Thoracic aorta (tissue), 2 donors: Measurements from ENCODE around the gene FNDC3B. TPM values are rescaled to one million over a fixed set of nuclear protein-coding genes. Genes with fewer than 3 reads are reported as not detected.
"Not testable (repeated sequence)": the region's sequence is repeated elsewhere in the genome, so short reads cannot be mapped to it uniquely, and the experiment has no call there.

Experiments used
- ATAC-seq: fragments of 150-250 bp; one replicate; pipeline ENCODE4 v1.8.0; 2017; ENCODE audit warnings: low read depth; ENCODE audit not compliant: insufficient number of reproducible peaks, low FRiP score
- DNase-seq: peaks from one replicate; pipeline ENCODE4 v3.0.0-alpha.2; 2020; ENCODE audit warnings: low spot score
- H3K27ac ChIP-seq, 2 donors: fragments of 200-600 bp; sonication (generic); 1 replicate in 1 of 2; 2 replicates in 1 of 2; pipeline ENCODE4 v1.5.1; 2016; ENCODE audit warnings: mild to moderate bottlenecking in 2 of 2, moderate library complexity in 2 of 2
- H3K27me3 ChIP-seq: fragments of 200-600 bp; sonication (generic); replicated peaks from 2 replicates; pipeline ENCODE4 v1.6.0; 2016; ENCODE audit warnings: mild to moderate bottlenecking; ENCODE audit not compliant: insufficient read depth
- H3K36me3 ChIP-seq: fragments of 200-600 bp; sonication (generic); one replicate; pipeline ENCODE4 v1.5.1; 2016
- H3K4me1 ChIP-seq, 2 donors: fragments of 200-600 bp; sonication (generic); 1 replicate in 1 of 2; 2 replicates in 1 of 2; pipeline versions ENCODE4 v1.5.1 to v1.6.0; 2016; ENCODE audit warnings: low read depth in 2 of 2, mild to moderate bottlenecking in 1 of 2; ENCODE audit not compliant: control insufficient read depth in 1 of 2
- H3K4me3 ChIP-seq: fragments of 200-600 bp; sonication (generic); 2 replicates; pipeline ENCODE4 v1.5.1; 2016; ENCODE audit warnings: mild to moderate bottlenecking
- H3K9me3 ChIP-seq: fragments of 200-600 bp; sonication (generic); 2 replicates; pipeline ENCODE4 v1.5.1; 2016
- total RNA-seq, 2 donors: library from RNA; depleted of rRNA; stranded (reverse); fragments of >200 nt; gene quantifications; one replicate each; pipeline versions ENCODE4 v1.1.0 to v1.2.3, GENCODE V29; 2016
- TF ChIP-seq, protein P1 (sequence below): fragments of 200-600 bp; sonication (generic); IDR thresholded peaks from one replicate; pipeline ENCODE4 v1.5.1; 2019; ENCODE audit warnings: antibody characterized with exemption

The FNDC3B gene
- total RNA-seq, 2 donors from 2014 or later: 113 to 163 TPM

DNA sequence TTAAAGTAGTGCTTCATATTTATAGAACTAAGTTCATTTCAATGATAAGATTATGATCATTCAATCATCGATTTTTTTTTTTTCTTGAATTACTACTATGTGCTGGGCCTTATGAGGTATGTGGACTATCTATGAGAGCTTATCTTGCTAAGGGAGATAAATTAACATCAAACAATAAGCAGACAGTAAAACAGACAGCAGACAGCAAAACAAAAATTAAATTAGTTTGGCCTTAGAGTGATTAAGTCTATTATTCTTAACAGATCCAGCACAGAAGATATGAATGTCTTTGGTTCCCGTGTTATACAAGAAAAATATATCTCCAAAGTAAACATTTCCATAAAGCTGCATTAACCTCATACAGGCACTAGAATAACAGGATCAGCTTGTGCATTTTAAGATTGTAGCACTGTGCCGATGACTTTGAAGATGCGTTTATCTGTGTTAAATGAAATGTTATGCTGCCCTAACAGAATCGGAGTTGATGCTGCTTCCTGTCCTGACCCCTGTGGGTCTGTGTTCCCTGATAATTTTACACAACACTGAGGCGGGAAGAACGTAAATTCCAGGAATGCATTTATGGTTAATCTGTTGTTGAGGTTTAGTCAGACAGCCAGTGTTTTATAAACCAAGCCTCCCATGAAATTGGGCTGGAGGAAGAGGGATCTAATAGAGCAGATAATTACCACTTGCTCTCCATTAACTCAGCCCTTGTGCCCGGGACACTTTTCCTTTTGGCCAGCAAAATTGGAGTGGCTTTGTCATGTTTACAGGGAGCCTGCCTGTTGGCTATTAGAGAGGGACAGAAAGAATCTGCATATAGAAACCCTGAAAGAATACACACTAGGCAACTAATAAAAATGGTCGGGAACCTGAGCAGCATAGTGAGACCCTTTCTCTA lies 328.1 kb downstream of the FNDC3B start:
- no peak overlapping the region for H3K4me3 ChIP-seq
- no peak overlapping the region for H3K27ac ChIP-seq
- peaks cover 0 to 6% of the 10 kb centered on the region in 2 donors for H3K4me1 ChIP-seq
- ATAC-seq (no peak), DNase-seq (no peak)
- TF ChIP-seq, protein P1, sequence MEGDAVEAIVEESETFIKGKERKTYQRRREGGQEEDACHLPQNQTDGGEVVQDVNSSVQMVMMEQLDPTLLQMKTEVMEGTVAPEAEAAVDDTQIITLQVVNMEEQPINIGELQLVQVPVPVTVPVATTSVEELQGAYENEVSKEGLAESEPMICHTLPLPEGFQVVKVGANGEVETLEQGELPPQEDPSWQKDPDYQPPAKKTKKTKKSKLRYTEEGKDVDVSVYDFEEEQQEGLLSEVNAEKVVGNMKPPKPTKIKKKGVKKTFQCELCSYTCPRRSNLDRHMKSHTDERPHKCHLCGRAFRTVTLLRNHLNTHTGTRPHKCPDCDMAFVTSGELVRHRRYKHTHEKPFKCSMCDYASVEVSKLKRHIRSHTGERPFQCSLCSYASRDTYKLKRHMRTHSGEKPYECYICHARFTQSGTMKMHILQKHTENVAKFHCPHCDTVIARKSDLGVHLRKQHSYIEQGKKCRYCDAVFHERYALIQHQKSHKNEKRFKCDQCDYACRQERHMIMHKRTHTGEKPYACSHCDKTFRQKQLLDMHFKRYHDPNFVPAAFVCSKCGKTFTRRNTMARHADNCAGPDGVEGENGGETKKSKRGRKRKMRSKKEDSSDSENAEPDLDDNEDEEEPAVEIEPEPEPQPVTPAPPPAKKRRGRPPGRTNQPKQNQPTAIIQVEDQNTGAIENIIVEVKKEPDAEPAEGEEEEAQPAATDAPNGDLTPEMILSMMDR: no peak
- H3K27me3 ChIP-seq: no peaks in the 10 kb centered on the region
- peaks cover 15% of the 10 kb centered on the region for H3K36me3 ChIP-seq
- no peaks in the 10 kb centered on the region for H3K9me3 ChIP-seq

DNA sequence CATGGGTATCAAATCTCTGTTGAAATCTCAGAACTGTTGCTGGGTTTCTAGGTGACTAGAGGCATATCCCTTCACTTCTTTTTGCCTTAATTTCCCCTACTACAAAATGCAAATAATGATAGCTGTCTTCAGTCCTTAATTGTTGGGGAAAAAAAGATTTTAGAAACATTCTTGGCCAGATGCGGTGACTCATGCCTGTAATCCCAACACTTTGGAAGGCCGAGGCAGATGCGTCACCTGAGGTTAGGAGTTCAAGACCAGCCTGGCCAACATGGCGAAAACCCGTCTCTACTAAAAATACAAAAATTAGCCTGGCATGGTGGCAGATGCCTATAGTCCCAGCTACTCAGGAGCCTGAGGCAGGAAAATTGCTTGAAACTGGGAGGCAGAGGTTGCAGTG lies 329.2 kb downstream of the FNDC3B start:
- H3K4me1 ChIP-seq, DNase-seq, ATAC-seq, H3K4me3 ChIP-seq, H3K27ac ChIP-seq, H3K9me3 ChIP-seq, H3K27me3 ChIP-seq, H3K36me3 ChIP-seq: not testable (repeated sequence)

DNA sequence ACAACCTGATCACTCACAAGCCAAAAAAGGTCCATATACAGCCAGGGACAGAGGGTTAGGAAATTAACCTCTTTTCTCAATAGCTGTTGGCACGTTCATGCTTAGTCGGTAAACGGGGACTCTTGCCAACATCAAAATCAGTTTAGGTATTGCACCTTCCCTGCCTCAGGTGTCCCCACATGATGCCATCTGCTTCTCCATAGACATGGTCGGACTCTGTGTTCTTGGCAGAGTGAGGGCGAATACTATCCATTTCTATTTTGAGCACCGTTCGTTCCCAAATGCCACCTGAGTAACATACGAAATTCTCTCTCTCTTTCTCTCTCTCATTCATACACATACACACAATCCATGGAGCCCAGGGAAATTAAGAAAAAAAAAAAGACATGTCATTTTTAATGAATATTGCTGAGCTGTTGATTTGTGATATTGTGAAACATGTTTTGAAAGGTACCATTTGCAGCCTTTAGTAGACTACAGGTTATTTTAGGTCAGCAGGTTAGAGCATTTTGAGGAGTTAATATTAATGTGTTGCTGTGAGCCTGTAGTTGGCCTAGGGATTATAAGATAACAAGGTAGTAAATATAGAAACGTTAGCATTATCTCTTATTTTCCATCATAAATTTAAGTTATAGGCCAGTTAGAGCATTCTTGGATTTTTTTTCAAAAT lies 330.3 kb downstream of the FNDC3B start:
- ATAC-seq (no peak), DNase-seq (no peak)
- Histone ChIP-seq H3K27ac (no peak overlapping the region), H3K27me3 (no peaks in the 10 kb centered on the region), H3K4me3 (no peak overlapping the region), H3K36me3 (peaks cover 3% of the 10 kb centered on the region), H3K9me3 (no peaks in the 10 kb centered on the region), H3K4me1 (peaks cover 0 to 6% of the 10 kb centered on the region in 2 donors)
- TF ChIP-seq, protein P1: no peak

DNA sequence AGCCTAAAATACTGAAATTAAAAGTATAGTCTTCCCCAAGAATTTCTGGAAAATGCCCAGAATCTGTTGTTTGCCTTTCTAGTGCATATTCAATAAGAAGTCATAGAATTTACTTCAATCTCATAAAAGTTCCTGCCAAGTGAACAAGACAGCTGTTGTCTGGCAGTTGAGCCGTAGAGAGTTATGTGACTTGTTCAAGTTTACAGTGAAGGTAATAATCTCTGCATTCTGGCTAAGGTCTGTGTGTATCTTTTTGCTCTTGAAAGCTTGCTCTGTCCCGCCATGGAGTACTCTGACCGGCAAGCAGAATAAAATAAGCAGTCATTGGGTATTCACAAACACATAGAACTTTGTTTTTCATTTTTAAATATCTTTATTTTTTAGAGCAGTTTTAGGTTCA lies 331.0 kb downstream of the FNDC3B start:
- TF ChIP-seq, protein P1: no peak
- Histone ChIP-seq H3K9me3 (no peaks in the 10 kb centered on the region), H3K4me1 (peaks cover 0 to 6% of the 10 kb centered on the region in 2 donors), H3K36me3 (peaks cover 3% of the 10 kb centered on the region), H3K27me3 (no peaks in the 10 kb centered on the region), H3K27ac (no peak overlapping the region), H3K4me3 (no peak overlapping the region)
- no peak for ATAC-seq
- no peak for DNase-seq

DNA sequence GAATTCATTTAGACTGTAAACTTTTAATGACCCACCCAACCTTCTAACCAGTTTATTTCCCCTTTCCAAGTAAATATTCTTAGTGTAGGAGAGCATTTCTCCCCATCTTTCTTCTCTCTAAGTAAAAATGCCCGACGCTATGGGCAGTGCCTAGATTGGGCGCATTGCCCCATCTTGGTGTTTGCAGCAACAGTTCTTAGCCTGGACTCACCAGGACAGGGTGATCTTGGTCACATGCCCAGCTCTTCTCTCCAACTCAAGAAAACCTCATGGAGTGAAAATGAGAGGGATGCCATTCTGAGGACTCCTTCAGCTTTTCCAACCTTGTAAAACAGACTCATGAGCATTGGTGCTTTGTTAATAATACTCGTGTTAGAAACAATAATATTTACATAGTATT lies 332.2 kb downstream of the FNDC3B start:
- ATAC-seq (no peak), DNase-seq (no peak)
- Histone ChIP-seq H3K27me3 (no peaks in the 10 kb centered on the region), H3K27ac (no peak overlapping the region), H3K4me3 (no peak overlapping the region), H3K4me1 (peaks cover 0 to 6% of the 10 kb centered on the region in 2 donors), H3K9me3 (no peaks in the 10 kb centered on the region), H3K36me3 (peaks cover 3% of the 10 kb centered on the region)
- TF ChIP-seq, protein P1: no peak
